ENCODE data around the gene MYL5.

DNA sequence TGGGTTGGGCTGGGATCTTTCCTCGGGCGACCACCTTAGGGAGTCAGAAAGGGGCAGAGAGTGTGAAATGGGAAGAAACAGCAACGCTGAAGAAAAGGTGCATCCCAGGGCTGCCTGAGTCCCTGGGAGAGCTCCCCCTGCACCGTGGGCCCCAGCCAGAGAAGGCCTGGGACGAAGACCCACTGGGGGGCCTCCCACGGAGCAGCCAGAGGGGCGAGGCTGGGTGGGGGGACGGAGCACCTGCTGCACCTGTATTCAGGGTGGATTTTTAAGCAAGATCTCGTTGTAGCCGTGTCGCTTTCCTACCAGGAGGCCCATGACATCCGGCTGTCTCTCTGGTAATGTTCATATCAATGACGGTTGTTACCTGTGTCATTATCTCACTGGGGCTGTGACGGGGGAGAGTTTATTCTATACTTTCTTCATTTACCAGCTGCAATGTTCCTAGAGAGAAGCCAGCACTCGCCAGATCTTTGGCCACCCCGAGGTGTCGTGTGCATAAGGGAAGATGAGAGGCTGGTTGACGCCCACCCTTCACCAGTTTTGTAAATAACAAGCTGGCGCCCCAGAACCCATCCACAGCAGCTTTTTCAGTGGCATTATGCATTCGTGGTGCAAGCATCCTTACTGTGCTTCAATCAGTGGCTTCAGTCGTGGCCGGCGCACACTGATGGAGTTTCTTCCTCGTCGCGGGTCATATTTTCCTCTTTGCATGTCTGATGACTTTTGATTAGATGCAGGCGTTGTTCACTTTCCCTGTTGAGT lies 25.7 kb downstream of the MYL5 start:
- no peak for TF ChIP-seq EZH2phosphoT487 (IDR thresholded peaks at IDR 0.05; ENCODE audit: insufficient read depth, low read depth)
- TF ChIP-seq EZH2 (IDR thresholded peaks at IDR 0.05; ENCODE audit: insufficient read depth, poor library complexity, severe bottlenecking), result no peak
